DOHH2 (cell line): Measurements from ENCODE around the gene N4BP2L2.

Experiments used
- H3F3A ChIP-seq: fragments of 200-600 bp; sonication (generic), shearing (Covaris generic); 2 replicates; pipeline ENCODE4 v1.6.0; 2016; ENCODE audit warnings: antibody characterized with exemption, mild to moderate bottlenecking; ENCODE audit not compliant: control insufficient read depth, insufficient read depth
- H3K27ac ChIP-seq: fragments of 200-600 bp; sonication (generic); 2 replicates; pipeline ENCODE4 v1.5.1; 2014; ENCODE audit warnings: low read depth, mild to moderate bottlenecking, low read length, moderate library complexity
- H3K27me3 ChIP-seq: fragments of 200-600 bp; sonication (generic); 2 replicates; pipeline ENCODE4 v1.6.1; 2014; ENCODE audit warnings: mild to moderate bottlenecking, low read length, mixed read lengths; ENCODE audit not compliant: control insufficient read depth
- H3K36me3 ChIP-seq: fragments of 200-600 bp; sonication (generic); 2 replicates; pipeline ENCODE4 v1.6.1; 2014; ENCODE audit warnings: mild to moderate bottlenecking, low read length, moderate library complexity, mixed read lengths; ENCODE audit not compliant: control insufficient read depth
- H3K4me1 ChIP-seq: fragments of 200-600 bp; sonication (generic); 2 replicates; pipeline ENCODE4 v1.6.1; 2014; ENCODE audit warnings: mild to moderate bottlenecking, low read length, mixed read lengths; ENCODE audit not compliant: control insufficient read depth
- H3K4me2 ChIP-seq: fragments of 200-600 bp; sonication (generic); 2 replicates; pipeline ENCODE4 v1.6.0; 2014; ENCODE audit warnings: mild to moderate bottlenecking, low read length, moderate library complexity
- H3K4me3 ChIP-seq: fragments of 200-600 bp; sonication (generic); 2 replicates; pipeline ENCODE4 v1.5.1; 2014; ENCODE audit warnings: mild to moderate bottlenecking, low read length, mixed read lengths
- H3K79me2 ChIP-seq: fragments of 200-600 bp; sonication (generic); 2 replicates; pipeline ENCODE4 v1.6.1; 2014; ENCODE audit warnings: mild to moderate bottlenecking, low read length, mixed read lengths; ENCODE audit not compliant: control insufficient read depth
- H3K9me2 ChIP-seq: fragments of 200-600 bp; sonication (generic); replicated peaks from 2 replicates; pipeline ENCODE4 v1.6.1; 2014; ENCODE audit warnings: mild to moderate bottlenecking, low read length, mixed read lengths; ENCODE audit not compliant: control insufficient read depth
- H3K9me3 ChIP-seq: fragments of 200-600 bp; sonication (generic); 2 replicates; pipeline ENCODE4 v1.6.1; 2014; ENCODE audit warnings: antibody characterized with exemption, low read length, mixed read lengths; ENCODE audit not compliant: control insufficient read depth, insufficient read depth
- H4K20me1 ChIP-seq: fragments of 200-600 bp; sonication (generic); 2 replicates; pipeline ENCODE4 v1.6.0; 2014; ENCODE audit warnings: low read depth, mild to moderate bottlenecking, antibody characterized with exemption, low read length, moderate library complexity; ENCODE audit not compliant: control insufficient read depth, insufficient read depth
- CTCF ChIP-seq: fragments of 200-600 bp; sonication (generic); IDR thresholded peaks from one replicate; pipeline ENCODE4 v1.5.1; 2014; ENCODE audit warnings: antibody characterized with exemption, mild to moderate bottlenecking, low read depth, low read length; ENCODE audit not compliant: poor library complexity, severe bottlenecking
- EZH2phosphoT487 ChIP-seq: fragments of 200-600 bp; sonication (generic); IDR thresholded peaks from 2 replicates; pipeline ENCODE4 v1.6.1; 2017; ENCODE audit warnings: borderline replicate concordance, mild to moderate bottlenecking, antibody characterized with exemption, low read length, moderate library complexity, mixed read lengths

Gene N4BP2L2

GRCh38 chr13:32530841-32531253 is 7.7 kb downstream of the N4BP2L2 start:
- H3K27me3 ChIP-seq: no peaks in the 10 kb centered on the region
- no peak overlapping the region for H3K4me3 ChIP-seq
- H3K9me3 ChIP-seq: no peaks in the 10 kb centered on the region
- H3K27ac ChIP-seq: no peak overlapping the region
- H3K79me2 ChIP-seq: peaks cover 57% of the 10 kb centered on the region
- no peak overlapping the region for H3K4me2 ChIP-seq
- H3F3A ChIP-seq: no peaks in the 10 kb centered on the region
- no peaks in the 10 kb centered on the region for H3K4me1 ChIP-seq
- no peaks in the 10 kb centered on the region; the same call in 1 of the 2 replicates for H4K20me1 ChIP-seq
- TF ChIP-seq CTCF (no peak), EZH2phosphoT487 (no peak)
- peaks cover 24% of the 10 kb centered on the region for H3K36me3 ChIP-seq
- no peaks in the 10 kb centered on the region for H3K9me2 ChIP-seq

GRCh38 chr13:32528358-32528757 is 10.2 kb downstream of the N4BP2L2 start:
- H3K4me2 ChIP-seq: no peak overlapping the region
- peaks cover 37% of the 10 kb centered on the region for H3K79me2 ChIP-seq
- no peaks in the 10 kb centered on the region for H3F3A ChIP-seq
- TF ChIP-seq EZH2phosphoT487 (no peak), CTCF (no peak)
- peaks cover 7% of the 10 kb centered on the region; the same call in 1 of the 2 replicates for H3K36me3 ChIP-seq
- H3K27me3 ChIP-seq: no peaks in the 10 kb centered on the region
- no peak overlapping the region for H3K27ac ChIP-seq
- H4K20me1 ChIP-seq: no peaks in the 10 kb centered on the region; the same call in 1 of the 2 replicates
- no peak overlapping the region for H3K4me3 ChIP-seq
- H3K9me2 ChIP-seq: no peaks in the 10 kb centered on the region
- H3K4me1 ChIP-seq: no peaks in the 10 kb centered on the region
- no peaks in the 10 kb centered on the region for H3K9me3 ChIP-seq

GRCh38 chr13:32527151-32527550 is 11.4 kb downstream of the N4BP2L2 start:
- H3K4me3 ChIP-seq: no peak overlapping the region
- peaks cover 7% of the 10 kb centered on the region; the same call in 1 of the 2 replicates for H3K36me3 ChIP-seq
- no peaks in the 10 kb centered on the region for H3K9me2 ChIP-seq
- H3K4me1 ChIP-seq: no peaks in the 10 kb centered on the region
- H3K27ac ChIP-seq: no peak overlapping the region
- H3F3A ChIP-seq: no peaks in the 10 kb centered on the region
- no peaks in the 10 kb centered on the region for H3K9me3 ChIP-seq
- H3K27me3 ChIP-seq: no peaks in the 10 kb centered on the region
- peaks cover 33% of the 10 kb centered on the region for H3K79me2 ChIP-seq
- H4K20me1 ChIP-seq: no peaks in the 10 kb centered on the region; the same call in 1 of the 2 replicates
- no peak overlapping the region for H3K4me2 ChIP-seq
- TF ChIP-seq EZH2phosphoT487: no peak
- TF ChIP-seq CTCF: no peak

- no peak overlapping the region for H3K4me3 ChIP-seq
- TF ChIP-seq CTCF (no peak), EZH2phosphoT487 (no peak)
- no peaks in the 10 kb centered on the region for H3K9me2 ChIP-seq
- no peaks in the 10 kb centered on the region for H3F3A ChIP-seq
- H3K36me3 ChIP-seq: no peaks in the 10 kb centered on the region; the same call in 1 of the 2 replicates
- H3K79me2 ChIP-seq: peaks cover 20% of the 10 kb centered on the region
- H3K4me1 ChIP-seq: no peaks in the 10 kb centered on the region
- no peak overlapping the region for H3K4me2 ChIP-seq
- H3K27me3 ChIP-seq: no peaks in the 10 kb centered on the region
- no peaks in the 10 kb centered on the region for H4K20me1 ChIP-seq
- H3K27ac ChIP-seq: no peak overlapping the region
- H3K9me3 ChIP-seq: no peaks in the 10 kb centered on the region
Measured at GRCh38 chr13:32525766-32526165, 12.8 kb downstream of the N4BP2L2 start.
